OCI-LY3 (cell line): ENCODE results near the gene SOX12.

Source experiments
- H2AFZ ChIP-seq: fragments of 200-600, 300-600 bp; shearing (Covaris generic); 2 replicates; pipeline ENCODE4 v1.6.0; 2014; ENCODE audit warnings: antibody characterized with exemption, low read depth, low read length
- H3K27ac ChIP-seq: fragments of 200-600, 300-600 bp; sonication (generic); 2 replicates; pipeline ENCODE4 v1.5.1; 2014; ENCODE audit warnings: mild to moderate bottlenecking, low read length, moderate library complexity, mixed read lengths
- H3K27me3 ChIP-seq: fragments of 200-600, 300-600 bp; sonication (generic); 2 replicates; pipeline ENCODE4 v1.6.1; 2014; ENCODE audit warnings: low read depth, low read length, mixed read lengths
- H3K36me3 ChIP-seq: fragments of 200-600, 300-600 bp; sonication (generic); replicated peaks from 2 replicates; pipeline ENCODE3; 2014; ENCODE audit warnings: low read depth, low read length, mixed read lengths
- H3K4me1 ChIP-seq: fragments of 300-600, 200-600 bp; sonication (generic); 2 replicates; pipeline ENCODE4 v1.6.1; 2014; ENCODE audit warnings: low read length, mixed read lengths
- H3K4me2 ChIP-seq: fragments of 200-600, 300-600 bp; sonication (generic); 2 replicates; pipeline ENCODE4 v1.6.1; 2014; ENCODE audit warnings: low read length, mixed read lengths
- H3K4me3 ChIP-seq: fragments of 300-600, 200-600 bp; sonication (generic); 2 replicates; pipeline ENCODE4 v1.5.1; 2014; ENCODE audit warnings: antibody characterized with exemption, mild to moderate bottlenecking, low read length, moderate library complexity
- H3K79me2 ChIP-seq: fragments of 300-600, 200-600 bp; shearing (Covaris generic); 2 replicates; pipeline ENCODE4 v1.6.1; 2014; ENCODE audit warnings: mild to moderate bottlenecking, low read length, mixed read lengths
- H3K9ac ChIP-seq: fragments of 300-600, 200-600 bp; shearing (Covaris generic); 2 replicates; pipeline ENCODE4 v1.6.0; 2014; ENCODE audit warnings: mild to moderate bottlenecking, low read length, moderate library complexity
- H3K9me3 ChIP-seq: fragments of 200-600, 300-600 bp; shearing (Covaris generic); 2 replicates; pipeline ENCODE4 v1.6.1; 2014; ENCODE audit warnings: low read length, mixed read lengths; ENCODE audit not compliant: insufficient read depth
- H4K20me1 ChIP-seq: fragments of 200-600, 300-600 bp; sonication (generic); 2 replicates; pipeline ENCODE4 v1.6.1; 2016; ENCODE audit warnings: low read length, mixed read lengths; ENCODE audit not compliant: insufficient read depth
- EZH2phosphoT487 ChIP-seq: fragments of 200-600 bp; shearing (Covaris generic); IDR thresholded peaks from 2 replicates; pipeline ENCODE4 v1.6.1; 2018; ENCODE audit warnings: antibody characterized with exemption, mixed run types, low read depth
- TF ChIP-seq, protein P1 (sequence below): fragments of 200-600, 300-600 bp; sonication (generic); IDR thresholded peaks from 2 replicates; pipeline ENCODE4 v1.5.1; 2014; ENCODE audit warnings: antibody characterized with exemption, low read length, low read depth

The SOX12 gene

GRCh38 chr20:288956-289692 is 36.2 kb upstream of the SOX12 start:
- H2AFZ ChIP-seq, result no peak overlapping the region
- peak overlapping the region; percentile 76 for H3K4me2 ChIP-seq
- H3K4me3 ChIP-seq, result peak overlapping the region; percentile 82
- no peak overlapping the region for H3K27ac ChIP-seq
- peaks cover 4% of the 10 kb centered on the region for H3K36me3 ChIP-seq
- no peaks in the 10 kb centered on the region for H4K20me1 ChIP-seq
- TF ChIP-seq, protein P1, sequence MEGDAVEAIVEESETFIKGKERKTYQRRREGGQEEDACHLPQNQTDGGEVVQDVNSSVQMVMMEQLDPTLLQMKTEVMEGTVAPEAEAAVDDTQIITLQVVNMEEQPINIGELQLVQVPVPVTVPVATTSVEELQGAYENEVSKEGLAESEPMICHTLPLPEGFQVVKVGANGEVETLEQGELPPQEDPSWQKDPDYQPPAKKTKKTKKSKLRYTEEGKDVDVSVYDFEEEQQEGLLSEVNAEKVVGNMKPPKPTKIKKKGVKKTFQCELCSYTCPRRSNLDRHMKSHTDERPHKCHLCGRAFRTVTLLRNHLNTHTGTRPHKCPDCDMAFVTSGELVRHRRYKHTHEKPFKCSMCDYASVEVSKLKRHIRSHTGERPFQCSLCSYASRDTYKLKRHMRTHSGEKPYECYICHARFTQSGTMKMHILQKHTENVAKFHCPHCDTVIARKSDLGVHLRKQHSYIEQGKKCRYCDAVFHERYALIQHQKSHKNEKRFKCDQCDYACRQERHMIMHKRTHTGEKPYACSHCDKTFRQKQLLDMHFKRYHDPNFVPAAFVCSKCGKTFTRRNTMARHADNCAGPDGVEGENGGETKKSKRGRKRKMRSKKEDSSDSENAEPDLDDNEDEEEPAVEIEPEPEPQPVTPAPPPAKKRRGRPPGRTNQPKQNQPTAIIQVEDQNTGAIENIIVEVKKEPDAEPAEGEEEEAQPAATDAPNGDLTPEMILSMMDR, result no peak
- no peak for TF ChIP-seq EZH2phosphoT487
- H3K79me2 ChIP-seq, result no peaks in the 10 kb centered on the region; the same call in 1 of the 2 replicates
- H3K27me3 ChIP-seq, result no peaks in the 10 kb centered on the region
- peaks cover 13% of the 10 kb centered on the region for H3K4me1 ChIP-seq
- H3K9ac ChIP-seq, result peak overlapping the region; percentile 83; the same call in 1 of the 2 replicates
- H3K9me3 ChIP-seq, result no peaks in the 10 kb centered on the region

DNA sequence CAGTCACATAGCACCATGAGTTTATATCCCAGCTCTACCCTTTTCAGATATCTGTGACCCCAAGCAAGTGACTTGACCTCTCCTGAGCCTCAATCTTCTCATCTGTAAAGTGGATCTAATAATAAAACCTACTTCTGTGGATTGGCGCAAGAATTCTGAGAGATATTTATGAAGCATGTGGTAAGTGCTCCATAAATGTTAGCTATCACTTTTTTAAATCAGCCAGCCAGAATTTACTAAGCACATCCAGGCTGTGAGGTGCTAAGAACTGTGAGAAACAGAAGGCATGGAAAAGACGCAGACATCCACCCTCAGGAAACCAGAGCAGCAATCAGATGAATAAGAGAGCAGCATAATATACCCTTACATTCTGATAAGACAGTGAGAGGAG is 35.7 kb upstream of the SOX12 start:
- H2AFZ ChIP-seq, result peak overlapping the region; percentile 97
- peaks cover 4% of the 10 kb centered on the region for H3K36me3 ChIP-seq
- peak overlapping the region; percentile 83 for H3K9ac ChIP-seq
- peaks cover 13% of the 10 kb centered on the region for H3K4me1 ChIP-seq
- H3K9me3 ChIP-seq, result no peaks in the 10 kb centered on the region
- H3K4me2 ChIP-seq, result peak overlapping the region; percentile 76
- TF ChIP-seq EZH2phosphoT487, result no peak
- 0 out of 2 replicates have a peak overlapping the region, but pooled peaks have one; percentile 10 for H3K27ac ChIP-seq
- H3K27me3 ChIP-seq, result no peaks in the 10 kb centered on the region
- no peaks in the 10 kb centered on the region for H4K20me1 ChIP-seq
- no peaks in the 10 kb centered on the region; the same call in 1 of the 2 replicates for H3K79me2 ChIP-seq
- H3K4me3 ChIP-seq, result peak overlapping the region; percentile 82

DNA sequence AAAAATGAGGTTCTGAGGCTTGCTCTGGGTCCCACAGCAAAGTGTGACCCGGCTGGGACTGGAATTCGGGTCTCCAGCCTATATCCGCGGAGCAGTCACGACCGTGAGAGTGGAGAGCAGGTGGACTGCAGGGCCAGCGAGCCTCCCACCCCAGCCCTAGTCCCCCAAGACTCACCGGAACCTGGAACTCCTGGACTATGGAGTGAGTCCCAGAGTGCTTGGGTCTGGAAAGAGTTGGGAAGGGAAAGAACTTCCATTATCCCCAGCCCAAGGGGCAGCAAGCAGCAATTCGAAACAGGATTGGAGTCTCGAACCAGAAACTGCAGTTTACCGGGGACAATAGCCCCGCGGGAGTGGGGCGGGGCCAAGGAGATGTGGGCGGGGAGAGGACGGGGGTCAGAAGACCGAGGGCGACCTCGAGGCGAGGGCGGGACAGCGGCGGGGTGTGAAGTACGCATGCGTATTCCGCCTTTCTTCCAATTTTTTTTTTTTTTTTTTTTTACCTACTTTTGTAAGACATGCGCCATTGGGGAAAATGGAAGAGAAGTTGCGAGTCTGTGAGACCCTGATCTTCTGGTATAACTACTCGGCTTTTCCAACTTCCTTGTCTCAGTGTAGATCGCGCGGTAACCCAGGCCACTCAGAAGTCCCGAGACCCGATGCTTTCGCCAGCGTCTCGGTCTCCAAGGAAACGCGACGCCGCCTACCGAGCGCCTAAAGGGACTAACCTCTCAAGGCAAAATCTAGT is 35.1 kb upstream of the SOX12 start, which contains the start of gene C20orf96:
TSS of gene C20orf96 (minus strand) at position 667 of the 748 bp plus-strand sequence. CDS start at position 527, 140 bp downstream.
- H3K36me3 ChIP-seq, result peaks cover 4% of the 10 kb centered on the region
- H3K27me3 ChIP-seq, result no peaks in the 10 kb centered on the region
- peak within 1 kb of the TSS; percentile 97 for H2AFZ ChIP-seq
- peak within 1 kb of the TSS; percentile 82 for H3K4me3 ChIP-seq
- no peaks in the 10 kb centered on the region; the same call in 1 of the 2 replicates for H3K79me2 ChIP-seq
- H3K4me1 ChIP-seq, result peaks cover 13% of the 10 kb centered on the region
- H3K4me2 ChIP-seq, result peak within 1 kb of the TSS; percentile 76
- peak within 1 kb of the TSS; percentile 14 for H3K27ac ChIP-seq
- peak within 1 kb of the TSS; percentile 83 for H3K9ac ChIP-seq
- no peaks in the 10 kb centered on the region for H3K9me3 ChIP-seq
- no peak for TF ChIP-seq EZH2phosphoT487
- TF ChIP-seq, protein P1, result no peak
- H4K20me1 ChIP-seq, result no peaks in the 10 kb centered on the region

- TF ChIP-seq, protein P1, result no peak
- no peak for TF ChIP-seq EZH2phosphoT487
- H3K79me2 ChIP-seq, result peaks cover 31% of the 10 kb centered on the region
- no peak overlapping the region for H3K4me2 ChIP-seq
- H3K9ac ChIP-seq, result no peak overlapping the region
- H3K9me3 ChIP-seq, result no peaks in the 10 kb centered on the region
- peaks cover 10% of the 10 kb centered on the region for H3K36me3 ChIP-seq
- H3K27me3 ChIP-seq, result no peaks in the 10 kb centered on the region
- peaks cover 12% of the 10 kb centered on the region for H4K20me1 ChIP-seq
- H3K4me3 ChIP-seq, result no peak overlapping the region
- no peak overlapping the region for H2AFZ ChIP-seq
- peaks cover 27% of the 10 kb centered on the region for H3K4me1 ChIP-seq
- H3K27ac ChIP-seq, result no peak overlapping the region
Observed at GRCh38 chr20:294602-295001, 30.8 kb upstream of the SOX12 start.
